Astrocyte (in vitro differentiated cells and primary cell): Measurements from ENCODE around the gene MYH10. TPM values are rescaled to one million over a fixed set of nuclear protein-coding genes. Genes with fewer than 3 reads are reported as not detected.

Experiments
- DNase-seq: peaks from one replicate; pipeline ENCODE4 v3.0.0-alpha.2; 2010; ENCODE audit warnings: low read depth
- FAIRE-seq: peaks from 2 replicates; lab custom pipeline; 2011; peaks lifted over from hg19 to GRCh38; lab: Jason Lieb, UNC
- H2AFZ ChIP-seq: 2 replicates; pipeline ENCODE4 v1.6.0; 2012; ENCODE audit warnings: low read depth, low read length, inconsistent platforms
- H3K27ac ChIP-seq: 2 replicates; pipeline ENCODE4 v1.5.1; 2011; ENCODE audit warnings: low read depth, low read length, inconsistent platforms
- H3K27me3 ChIP-seq: 2 replicates; pipeline ENCODE4 v1.6.0; 2011; ENCODE audit warnings: low read length, inconsistent platforms; ENCODE audit not compliant: insufficient read depth
- H3K36me3 ChIP-seq: 2 replicates; pipeline ENCODE4 v1.5.1; 2011; ENCODE audit warnings: low read length, inconsistent platforms; ENCODE audit not compliant: insufficient read depth
- H3K4me1 ChIP-seq: 2 replicates; pipeline ENCODE4 v1.5.1; 2011; ENCODE audit warnings: low read length, inconsistent platforms; ENCODE audit not compliant: insufficient read depth
- H3K4me2 ChIP-seq: 2 replicates; pipeline ENCODE4 v1.6.0; 2012; ENCODE audit warnings: low read length, inconsistent platforms
- H3K4me3 ChIP-seq: 2 replicates; pipeline ENCODE4 v1.5.1; 2011; ENCODE audit warnings: low read depth, mild to moderate bottlenecking, low read length, inconsistent platforms; ENCODE audit not compliant: insufficient read depth
- H3K79me2 ChIP-seq: 2 replicates; pipeline ENCODE4 v1.6.0; 2012; ENCODE audit warnings: mild to moderate bottlenecking, low read length, inconsistent platforms; ENCODE audit not compliant: insufficient read depth
- H3K9ac ChIP-seq: 2 replicates; pipeline ENCODE4 v1.6.0; 2012; ENCODE audit warnings: mild to moderate bottlenecking, low read length, inconsistent platforms
- H3K9me3 ChIP-seq: 2 replicates; pipeline ENCODE4 v1.5.1; 2012; ENCODE audit warnings: low read depth, mild to moderate bottlenecking, low read length, inconsistent platforms; ENCODE audit not compliant: insufficient read depth
- H4K20me1 ChIP-seq: 2 replicates; pipeline ENCODE4 v1.6.0; 2012; ENCODE audit warnings: low read length, inconsistent platforms; ENCODE audit not compliant: insufficient read depth
- H3K27ac Mint-ChIP-seq: one replicate; pipeline ENCODE4 v1.8.0; 2021; ENCODE audit warnings: mild to moderate bottlenecking, mixed read lengths; ENCODE audit not compliant: unreplicated experiment
- H3K27me3 Mint-ChIP-seq: one replicate; pipeline ENCODE4 v1.8.0; 2021; ENCODE audit warnings: low read depth, mixed read lengths; ENCODE audit not compliant: unreplicated experiment
- H3K36me3 Mint-ChIP-seq: one replicate; pipeline ENCODE4 v1.8.0; 2021; ENCODE audit warnings: low read depth, mixed read lengths; ENCODE audit not compliant: unreplicated experiment
- H3K4me1 Mint-ChIP-seq: one replicate; pipeline ENCODE4 v1.8.0; 2021; ENCODE audit warnings: low read depth, mixed read lengths; ENCODE audit not compliant: unreplicated experiment
- H3K4me3 Mint-ChIP-seq: one replicate; pipeline ENCODE4 v1.8.0; 2021; ENCODE audit warnings: mild to moderate bottlenecking, moderate library complexity, mixed read lengths; ENCODE audit not compliant: unreplicated experiment
- H3K9me3 Mint-ChIP-seq: one replicate; pipeline ENCODE4 v1.8.0; 2021; ENCODE audit warnings: mild to moderate bottlenecking, mixed read lengths; ENCODE audit not compliant: unreplicated experiment
- EZH2 ChIP-seq: IDR thresholded peaks from 2 replicates; pipeline ENCODE4 v1.6.1; 2012; ENCODE audit warnings: mild to moderate bottlenecking, low read length, inconsistent platforms; ENCODE audit not compliant: insufficient read depth
- total RNA-seq: library from RNA; stranded (reverse); gene quantifications from 2 replicates; pipeline ENCODE4 v1.2.1, GENCODE V29; 2021
- TF ChIP-seq, protein P1 (sequence below): IDR thresholded peaks from 2 replicates; pipeline ENCODE4 v1.5.1; 2011; ENCODE audit warnings: low read depth, mild to moderate bottlenecking, inconsistent platforms, low read length, moderate library complexity; ENCODE audit not compliant: insufficient read depth

Gene MYH10
- total RNA-seq, 1 donor from 2014 or later = 150 TPM

GRCh38 chr17:8451933-8452614 is 178.5 kb downstream of the MYH10 start:
- Histone ChIP-seq H3K36me3 (peaks cover 72% of the 10 kb centered on the region), H4K20me1 (peaks cover 68% of the 10 kb centered on the region), H3K4me3 (no peak overlapping the region), H3K9ac (no peak overlapping the region), H3K79me2 (peaks cover 43% of the 10 kb centered on the region), H3K27me3 (no peaks in the 10 kb centered on the region), H3K27ac (no peak overlapping the region), H3K4me1 (no peaks in the 10 kb centered on the region), H2AFZ (no peak overlapping the region), H3K9me3 (no peaks in the 10 kb centered on the region), H3K4me2 (no peak overlapping the region)
- FAIRE-seq (no peak), DNase-seq (no peak)
- Mint-ChIP-seq H3K27me3 (no peaks in the 10 kb centered on the region), H3K36me3 (peaks cover 21% of the 10 kb centered on the region), H3K4me3 (no peak overlapping the region), H3K9me3 (no peaks in the 10 kb centered on the region), H3K27ac (no peak overlapping the region), H3K4me1 (no peaks in the 10 kb centered on the region)
- TF ChIP-seq, protein P1, sequence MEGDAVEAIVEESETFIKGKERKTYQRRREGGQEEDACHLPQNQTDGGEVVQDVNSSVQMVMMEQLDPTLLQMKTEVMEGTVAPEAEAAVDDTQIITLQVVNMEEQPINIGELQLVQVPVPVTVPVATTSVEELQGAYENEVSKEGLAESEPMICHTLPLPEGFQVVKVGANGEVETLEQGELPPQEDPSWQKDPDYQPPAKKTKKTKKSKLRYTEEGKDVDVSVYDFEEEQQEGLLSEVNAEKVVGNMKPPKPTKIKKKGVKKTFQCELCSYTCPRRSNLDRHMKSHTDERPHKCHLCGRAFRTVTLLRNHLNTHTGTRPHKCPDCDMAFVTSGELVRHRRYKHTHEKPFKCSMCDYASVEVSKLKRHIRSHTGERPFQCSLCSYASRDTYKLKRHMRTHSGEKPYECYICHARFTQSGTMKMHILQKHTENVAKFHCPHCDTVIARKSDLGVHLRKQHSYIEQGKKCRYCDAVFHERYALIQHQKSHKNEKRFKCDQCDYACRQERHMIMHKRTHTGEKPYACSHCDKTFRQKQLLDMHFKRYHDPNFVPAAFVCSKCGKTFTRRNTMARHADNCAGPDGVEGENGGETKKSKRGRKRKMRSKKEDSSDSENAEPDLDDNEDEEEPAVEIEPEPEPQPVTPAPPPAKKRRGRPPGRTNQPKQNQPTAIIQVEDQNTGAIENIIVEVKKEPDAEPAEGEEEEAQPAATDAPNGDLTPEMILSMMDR = no peak
- no peak for TF ChIP-seq EZH2

GRCh38 chr17:8448310-8448709 is 182.2 kb downstream of the MYH10 start:
- H3K27me3 Mint-ChIP-seq = no peaks in the 10 kb centered on the region
- Histone ChIP-seq H3K4me2 (no peak overlapping the region), H3K9me3 (no peaks in the 10 kb centered on the region), H3K4me1 (no peaks in the 10 kb centered on the region), H4K20me1 (peaks cover 83% of the 10 kb centered on the region), H3K9ac (no peak overlapping the region), H3K27me3 (no peaks in the 10 kb centered on the region), H3K36me3 (peaks cover 65% of the 10 kb centered on the region), H3K79me2 (peaks cover 54% of the 10 kb centered on the region), H2AFZ (no peak overlapping the region), H3K4me3 (no peak overlapping the region), H3K27ac (no peak overlapping the region)
- no peak for TF ChIP-seq EZH2
- TF ChIP-seq, protein P1 = no peak
- no peak overlapping the region for H3K4me3 Mint-ChIP-seq
- H3K4me1 Mint-ChIP-seq = peaks cover 8% of the 10 kb centered on the region
- FAIRE-seq (no peak), DNase-seq (no peak)
- peaks cover 12% of the 10 kb centered on the region for H3K36me3 Mint-ChIP-seq
- H3K9me3 Mint-ChIP-seq = no peaks in the 10 kb centered on the region
- no peak overlapping the region for H3K27ac Mint-ChIP-seq

GRCh38 chr17:8447799-8448198 is 182.7 kb downstream of the MYH10 start:
- Mint-ChIP-seq H3K27ac (no peak overlapping the region), H3K27me3 (no peaks in the 10 kb centered on the region), H3K36me3 (peaks cover 12% of the 10 kb centered on the region), H3K9me3 (no peaks in the 10 kb centered on the region), H3K4me1 (peaks cover 10% of the 10 kb centered on the region), H3K4me3 (no peak overlapping the region)
- Histone ChIP-seq H3K27me3 (no peaks in the 10 kb centered on the region), H3K36me3 (peaks cover 60% of the 10 kb centered on the region), H3K9me3 (no peaks in the 10 kb centered on the region), H2AFZ (no peak overlapping the region), H3K79me2 (peaks cover 56% of the 10 kb centered on the region), H3K27ac (no peak overlapping the region), H4K20me1 (peaks cover 83% of the 10 kb centered on the region), H3K4me1 (no peaks in the 10 kb centered on the region), H3K4me2 (no peak overlapping the region), H3K9ac (no peak overlapping the region), H3K4me3 (no peak overlapping the region)
- DNase-seq = no peak
- no peak for FAIRE-seq
- TF ChIP-seq, protein P1 = no peak
- no peak for TF ChIP-seq EZH2
